Calu3 (cell line): Measurements from ENCODE around the gene CENPW. TPM values are rescaled to one million over a fixed set of nuclear protein-coding genes. Genes with fewer than 3 reads are reported as not detected.

ENCODE experiments used
- BruUV-seq: library from RNA; stranded (reverse); fragments of 400-500 nt; replicated peaks from 2 replicates; lab custom pipeline; 2021; lab: Mats Ljungman, UMichigan
- CTCF ChIA-PET: fragments of 300-600 bp; sonication (Branson Sonifier 250); formaldehyde crosslinking; loops from one replicate; lab custom pipeline; 2022; ENCODE audit warnings: antibody characterized with exemption; lab: Charles Lee
- DNase-seq: peaks from one replicate; pipeline ENCODE4 v3.0.0; 2022
- H3K27ac Mint-ChIP-seq: one replicate; pipeline ENCODE4 v1.8.0; 2022; ENCODE audit warnings: mixed read lengths; ENCODE audit not compliant: unreplicated experiment
- H3K27me3 Mint-ChIP-seq: one replicate; pipeline ENCODE4 v1.8.0; 2022; ENCODE audit warnings: mixed read lengths; ENCODE audit not compliant: unreplicated experiment
- H3K36me3 Mint-ChIP-seq: one replicate; pipeline ENCODE4 v1.8.0; 2022; ENCODE audit warnings: mild to moderate bottlenecking, moderate library complexity, mixed read lengths; ENCODE audit not compliant: insufficient read depth, unreplicated experiment
- H3K4me1 Mint-ChIP-seq: one replicate; pipeline ENCODE4 v1.8.0; 2022; ENCODE audit warnings: mild to moderate bottlenecking, low read depth, mixed read lengths; ENCODE audit not compliant: unreplicated experiment
- H3K4me3 Mint-ChIP-seq: one replicate; pipeline ENCODE4 v1.8.0; 2022; ENCODE audit warnings: mild to moderate bottlenecking, low read depth, moderate library complexity, mixed read lengths; ENCODE audit not compliant: unreplicated experiment
- H3K9me3 Mint-ChIP-seq: one replicate; pipeline ENCODE4 v1.8.0; 2022; ENCODE audit warnings: low read depth, mixed read lengths; ENCODE audit not compliant: unreplicated experiment
- intact Hi-C: fragments of 100-400 bp; cut with micrococcal nuclease; formaldehyde crosslinking; loops from one replicate; pipeline ENCODE4 v1.10.0; 2022; ENCODE audit not compliant: unreplicated experiment
- total RNA-seq: library from RNA; stranded (reverse); gene quantifications from 2 replicates; pipeline ENCODE4 v1.2.3, GENCODE V29; 2022
- TF ChIP-seq, protein P1 (sequence below): fragments of 200-600 bp; IDR thresholded peaks from one replicate; pipeline ENCODE4 v1.8.0; 2022; ENCODE audit warnings: antibody characterized with exemption; ENCODE audit not compliant: unreplicated experiment

Gene CENPW
- total RNA-seq, 1 experiment from 2014 or later: 73.4 TPM

- Mint-ChIP-seq H3K4me3 (no peak overlapping the region), H3K27ac (no peak overlapping the region), H3K36me3 (no peaks in the 10 kb centered on the region), H3K9me3 (peaks cover 3% of the 10 kb centered on the region), H3K27me3 (no peaks in the 10 kb centered on the region), H3K4me1 (no peaks in the 10 kb centered on the region)
- no peak for DNase-seq
- intact Hi-C loops: no loop called here
- no TSS peak for BruUV-seq
- TF ChIP-seq, protein P1, sequence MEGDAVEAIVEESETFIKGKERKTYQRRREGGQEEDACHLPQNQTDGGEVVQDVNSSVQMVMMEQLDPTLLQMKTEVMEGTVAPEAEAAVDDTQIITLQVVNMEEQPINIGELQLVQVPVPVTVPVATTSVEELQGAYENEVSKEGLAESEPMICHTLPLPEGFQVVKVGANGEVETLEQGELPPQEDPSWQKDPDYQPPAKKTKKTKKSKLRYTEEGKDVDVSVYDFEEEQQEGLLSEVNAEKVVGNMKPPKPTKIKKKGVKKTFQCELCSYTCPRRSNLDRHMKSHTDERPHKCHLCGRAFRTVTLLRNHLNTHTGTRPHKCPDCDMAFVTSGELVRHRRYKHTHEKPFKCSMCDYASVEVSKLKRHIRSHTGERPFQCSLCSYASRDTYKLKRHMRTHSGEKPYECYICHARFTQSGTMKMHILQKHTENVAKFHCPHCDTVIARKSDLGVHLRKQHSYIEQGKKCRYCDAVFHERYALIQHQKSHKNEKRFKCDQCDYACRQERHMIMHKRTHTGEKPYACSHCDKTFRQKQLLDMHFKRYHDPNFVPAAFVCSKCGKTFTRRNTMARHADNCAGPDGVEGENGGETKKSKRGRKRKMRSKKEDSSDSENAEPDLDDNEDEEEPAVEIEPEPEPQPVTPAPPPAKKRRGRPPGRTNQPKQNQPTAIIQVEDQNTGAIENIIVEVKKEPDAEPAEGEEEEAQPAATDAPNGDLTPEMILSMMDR: no peak
- CTCF ChIA-PET: no interaction called here
These were observed 36.8 kb downstream of the CENPW start for GRCh38 chr6:126376682-126377081.

GRCh38 chr6:126377594-126378153 lies 37.8 kb downstream of the CENPW start:
- CTCF ChIA-PET: no interaction called here
- DNase-seq: no peak

GRCh38 chr6:126380072-126380583 lies 40.2 kb downstream of the CENPW start:
- no peak for DNase-seq
- no peaks in the 10 kb centered on the region for H3K4me1 Mint-ChIP-seq
- no peaks in the 10 kb centered on the region for H3K27me3 Mint-ChIP-seq
- TF ChIP-seq, protein P1: no peak
- no TSS peak for BruUV-seq
- H3K36me3 Mint-ChIP-seq: peaks cover 8% of the 10 kb centered on the region
- H3K4me3 Mint-ChIP-seq: no peak overlapping the region
- CTCF ChIA-PET: no interaction called here
- H3K9me3 Mint-ChIP-seq: peaks cover 9% of the 10 kb centered on the region
- intact Hi-C loops: no loop called here
- H3K27ac Mint-ChIP-seq: no peak overlapping the region

More at GRCh38 chr6:126377594-126378153, 37.8 kb downstream of the CENPW start:
- no peaks in the 10 kb centered on the region for H3K36me3 Mint-ChIP-seq
- no peak overlapping the region for H3K27ac Mint-ChIP-seq
- TF ChIP-seq, protein P1: no peak
- BruUV-seq: no TSS peak
- H3K4me3 Mint-ChIP-seq: no peak overlapping the region
- no peaks in the 10 kb centered on the region for H3K27me3 Mint-ChIP-seq
- intact Hi-C loops: no loop called here
- no peaks in the 10 kb centered on the region for H3K4me1 Mint-ChIP-seq
- peaks cover 3% of the 10 kb centered on the region for H3K9me3 Mint-ChIP-seq

- no peaks in the 10 kb centered on the region for H3K27me3 Mint-ChIP-seq
- TF ChIP-seq, protein P1: no peak
- peaks cover 6% of the 10 kb centered on the region for H3K9me3 Mint-ChIP-seq
- no peak overlapping the region for H3K4me3 Mint-ChIP-seq
- intact Hi-C loops: no loop called here
- no peak overlapping the region for H3K27ac Mint-ChIP-seq
- H3K36me3 Mint-ChIP-seq: peaks cover 8% of the 10 kb centered on the region
- no TSS peak for BruUV-seq
- CTCF ChIA-PET: no interaction called here
- no peaks in the 10 kb centered on the region for H3K4me1 Mint-ChIP-seq
- no peak for DNase-seq
These were observed 41.6 kb downstream of the CENPW start for GRCh38 chr6:126381498-126381897.
